ENCODE results near the gene PER2. TPM values are rescaled to one million over a fixed set of nuclear protein-coding genes. Genes with fewer than 3 reads are reported as not detected.

Gene PER2
- total and polyA plus RNA-seq, 10 of the 15 experiments (the other 5 are each of a cell fraction or from before 2014, with no cell fraction given) = 1.5 to 15.1 (median 4.6) TPM

GRCh38 chr2:238262496-238263122 is 25.8 kb downstream of the PER2 start:
- no peaks in the 10 kb centered on the region for H3K27me3 ChIP-seq (replicated peaks in 1 of 2; ENCODE audit: control insufficient read depth in 2 of 2, insufficient read depth in 2 of 2, low read length in 1 of 2)
- ChIA-PET CTCF (interaction anchor here (0.6 to 3.7 kb wide), 29 partner anchors 11 to 589 kb away, joined by 3 to 27 read pairs (median 5); partner anchors contain the start of genes ILKAP and PER2), RAD21 (ENCODE audit: unreplicated experiment) (interaction anchor here (0.5 to 2.2 kb wide), 15 partner anchors 43 to 497 kb away, joined by 3 to 13 read pairs (median 3); no protein-coding TSS in a partner anchor), POLR2A (no interaction called here), SMC1A (ENCODE audit: uncharacterized antibody, unreplicated experiment) (interaction anchor here (0.7 to 1.8 kb wide), 8 partner anchors 11 to 404 kb away, joined by 3 to 8 read pairs (median 4); partner anchors contain the start of gene PER2)
- H2AFZ ChIP-seq (ENCODE audit: control insufficient read depth, low read depth, low read length) = no peak overlapping the region
- peaks cover 7 to 28% of the 10 kb centered on the region in 2 experiments for H3K36me3 ChIP-seq (ENCODE audit: control insufficient read depth in 2 of 2, insufficient read depth in 2 of 2, low read length in 1 of 2)
- no peaks in the 10 kb centered on the region for H3K79me2 ChIP-seq (ENCODE audit: control insufficient read depth, insufficient read depth, low read length)
- H3K9ac ChIP-seq (ENCODE audit: control insufficient read depth, insufficient read depth, low read length) = no peak overlapping the region
- no peak for TF ChIP-seq ZBTB40 (IDR thresholded peaks at IDR 0.05; ENCODE audit: borderline replicate concordance)
- TF ChIP-seq KAT2A (conservative IDR thresholded peaks at IDR 0.05; ENCODE audit: control insufficient read depth, low read depth, low read length) = no peak
- no peak for TF ChIP-seq TARDBP (IDR thresholded peaks at IDR 0.05; ENCODE audit: borderline replicate concordance)
- TF ChIP-seq ZBTB4 (CRISPR knock-in tag; IDR thresholded peaks at IDR 0.05) = no peak
- H3K4me3 ChIP-seq = no peak overlapping the region
- ATAC-seq (no peak), FAIRE-seq (no peak), DNase-seq (ENCODE audit: low read depth, low spot score) (no peak)
- no peaks in the 10 kb centered on the region for H3K4me1 ChIP-seq (ENCODE audit: control insufficient read depth, insufficient read depth, low read length)
- intact Hi-C loops (cut with micrococcal nuclease; ENCODE audit: unreplicated experiment) = loop anchor here (2.0 to 5.0 kb wide), 3 partner anchors 102 to 405 kb away; partner anchors contain the start of gene RAMP1
- H3K9me3 ChIP-seq (replicated peaks; ENCODE audit: control insufficient read depth, insufficient read depth, low read length) = no peaks in the 10 kb centered on the region
- H3K27ac ChIP-seq (ENCODE audit: control insufficient read depth, insufficient read depth) = no peak overlapping the region
- no peaks in the 10 kb centered on the region for H4K20me1 ChIP-seq (ENCODE audit: control insufficient read depth, insufficient read depth)
- BruUV-seq (replicated peaks) = no TSS peak
- no peak overlapping the region for H3K4me2 ChIP-seq (ENCODE audit: control insufficient read depth, insufficient read depth)
- 96% methylated on average over 12 of the region's 12 CpGs for WGBS (ENCODE audit: insufficient coverage, insufficient replicate concordance, low lambda C conversion rate, missing lambda C conversion rate)
- in situ Hi-C loops (cut with MboI) = loop anchor here (5.0 kb wide), 1 partner anchor 405 kb away; the partner anchor contains the start of gene RAMP1

Measured in GM12878 (cell line).